ENCODE measurements around the gene GCNT2. TPM values are rescaled to one million over a fixed set of nuclear protein-coding genes. Genes with fewer than 3 reads are reported as not detected.

GCNT2 gene
- total and polyA plus RNA-seq, 2 of the 8 experiments (the other 6 are each of a cell fraction or from before 2014, with no cell fraction given): 19.3 to 52.5 TPM

GRCh38 chr6:10584607-10585006 lies 63.5 kb downstream of the GCNT2 start (continued):
- no peak for TF ChIP-seq JUN (IDR thresholded peaks at IDR 0.05; ENCODE audit: low read depth, low read length)
- TF ChIP-seq MAX (IDR thresholded peaks at IDR 0.05): no peak
- TF ChIP-seq CHD2 (IDR thresholded peaks at IDR 0.05; ENCODE audit: low read length): no peak
- no peak for TF ChIP-seq BCL11A (IDR thresholded peaks at IDR 0.05; ENCODE audit: low read depth in 2 of 2, low read length in 2 of 2)
- TF ChIP-seq BRCA1 (IDR thresholded peaks at IDR 0.05; ENCODE audit: low read depth, low read length): no peak
- TF ChIP-seq EP300 (IDR thresholded peaks at IDR 0.05; ENCODE audit: borderline replicate concordance in 1 of 2, low read depth in 2 of 2, low read length in 2 of 2): no peak
- TF ChIP-seq EZH2 (IDR thresholded peaks at IDR 0.05; ENCODE audit: low read depth, low read length, severe bottlenecking): no peak
- TF ChIP-seq SUZ12 (IDR thresholded peaks at IDR 0.05; ENCODE audit: low read length): no peak
- TF ChIP-seq PHF8 (conservative IDR thresholded peaks at IDR 0.05; ENCODE audit: low read depth, low read length): no peak
